Keratinocyte (primary cell): ENCODE data around the gene GPX4. TPM values are rescaled to one million over a fixed set of nuclear protein-coding genes. Genes with fewer than 3 reads are reported as not detected.

ENCODE experiments used
- DNase-seq: peaks from one replicate; pipeline ENCODE4 v3.0.0-alpha.2; 2011; ENCODE audit warnings: low read depth, missing footprints, low spot score
- FAIRE-seq: peaks from 2 replicates; lab custom pipeline; 2011; peaks lifted over from hg19 to GRCh38; lab: Jason Lieb, UNC
- H2AFZ ChIP-seq: 2 replicates; pipeline ENCODE4 v1.6.0; 2012; ENCODE audit warnings: low read length, control low read depth, inconsistent platforms; ENCODE audit not compliant: control insufficient read depth
- H3K27ac ChIP-seq: 2 replicates; pipeline ENCODE4 v1.5.1; 2011; ENCODE audit warnings: low read length; ENCODE audit not compliant: control insufficient read depth, insufficient read depth
- H3K27me3 ChIP-seq: 3 replicates; pipeline ENCODE4 v1.6.0; 2011; ENCODE audit warnings: low read length; ENCODE audit not compliant: control insufficient read depth, insufficient read depth; ENCODE audit errors: extremely low read depth
- H3K36me3 ChIP-seq, 2 experiments: 2 replicates in 1 of 2; 3 replicates in 1 of 2; pipeline ENCODE4 v1.5.1; 2011; ENCODE audit warnings: low read length in 2 of 2, mild to moderate bottlenecking in 1 of 2; ENCODE audit not compliant: control insufficient read depth in 2 of 2, insufficient read depth in 2 of 2; ENCODE audit errors: extremely low read depth in 1 of 2
- H3K4me1 ChIP-seq: 3 replicates; pipeline ENCODE4 v1.5.1; 2011; ENCODE audit warnings: low read length; ENCODE audit not compliant: control insufficient read depth, insufficient read depth; ENCODE audit errors: extremely low read depth
- H3K4me2 ChIP-seq: 3 replicates; pipeline ENCODE4 v1.6.0; 2011; ENCODE audit warnings: low read depth, low read length; ENCODE audit not compliant: control insufficient read depth, insufficient read depth; ENCODE audit errors: extremely low read depth
- H3K4me3 ChIP-seq, 3 experiments: fragments of 200-600 bp in 1 of 3; sonication (generic) in 1 of 3; 2 replicates in 2 of 3; 3 replicates in 1 of 3; pipeline ENCODE4 v1.5.1; 2011 to 2016; ENCODE audit warnings: low read length in 3 of 3, mild to moderate bottlenecking in 3 of 3, control low read depth in 2 of 3, inconsistent platforms in 1 of 3, low read depth in 1 of 3, mixed read lengths in 1 of 3, mixed run types in 1 of 3, moderate library complexity in 1 of 3; ENCODE audit not compliant: control insufficient read depth in 2 of 3, insufficient read depth in 2 of 3; ENCODE audit errors: extremely low read depth in 1 of 3
- H3K79me2 ChIP-seq: 2 replicates; pipeline ENCODE4 v1.6.0; 2012; ENCODE audit warnings: low read length; ENCODE audit not compliant: control insufficient read depth, insufficient read depth
- H3K9ac ChIP-seq: 3 replicates; pipeline ENCODE4 v1.6.0; 2011; ENCODE audit warnings: low read length; ENCODE audit not compliant: control insufficient read depth, insufficient read depth; ENCODE audit errors: extremely low read depth
- H3K9me1 ChIP-seq: 3 replicates; pipeline ENCODE4 v1.6.0; 2011; ENCODE audit warnings: low read length; ENCODE audit not compliant: control insufficient read depth, insufficient read depth; ENCODE audit errors: extremely low read depth
- H3K9me3 ChIP-seq: 2 replicates; pipeline ENCODE4 v1.5.1; 2012; ENCODE audit warnings: low read depth, low read length; ENCODE audit not compliant: control insufficient read depth
- H4K20me1 ChIP-seq: 3 replicates; pipeline ENCODE4 v1.6.0; 2011; ENCODE audit warnings: low read length; ENCODE audit not compliant: control insufficient read depth, insufficient read depth; ENCODE audit errors: extremely low read depth
- CTCF ChIP-seq, 3 experiments: IDR thresholded peaks in 1 of 3; conservative IDR thresholded peaks in 1 of 3; optimal IDR thresholded peaks in 1 of 3; 2 replicates in 2 of 3; 3 replicates in 1 of 3; pipeline versions ENCODE3 to v1.5.1; 2011; ENCODE audit warnings: low read length in 3 of 3, mild to moderate bottlenecking in 3 of 3, moderate library complexity in 2 of 3, control low read depth in 1 of 3, inconsistent platforms in 1 of 3; ENCODE audit not compliant: insufficient read depth in 2 of 3; ENCODE audit errors: extremely low read depth in 1 of 3
- EZH2 ChIP-seq: IDR thresholded peaks from one replicate; pipeline ENCODE4 v1.6.1; 2012; ENCODE audit warnings: inconsistent platforms, mild to moderate bottlenecking, low read length, moderate library complexity
- dilution Hi-C: fragments of 300-500 bp; cut with MboI; formaldehyde crosslinking; loops from one replicate; pipeline ENCODE4 v1.7.0; 2020; ENCODE audit warnings: low sequenced_read_pairs; ENCODE audit not compliant: extremely low pct_ligation_motif_present
- polyA plus RNA-seq, 5 experiments: library from polyadenylated mRNA; depleted of rRNA in 3 of 5; stranded (reverse) in 3 of 5; stranded (forward) in 1 of 5; unstranded in 1 of 5; fragments of >200 nt; gene quantifications; 1 replicate in 1 of 5; 2 replicates in 3 of 5; 3 replicates in 1 of 5; pipeline versions ENCODE4 v1.2.1 to v1.2.3, GENCODE V29; 2011 to 2012; ENCODE audit warnings: missing spikeins in 2 of 5, low read depth in 1 of 5, low replicate concordance in 1 of 5

Gene GPX4
- polyA plus RNA-seq, 1 donor (not counting 4 experiments of a cell fraction or from before 2014, with no cell fraction given), result 193 TPM

- H3K27me3 ChIP-seq, result peaks cover 20% of the 10 kb centered on the region
- TF ChIP-seq CTCF (optimal IDR thresholded peaks at IDR 0.05 in 1 of 3, IDR thresholded peaks at IDR 0.05 in 1 of 3, conservative IDR thresholded peaks at IDR 0.05 in 1 of 3; ENCODE audit: extremely low read depth in 1 of 3, insufficient read depth in 2 of 3, low read length in 3 of 3), result peak in 1 of 3 experiments; percentile 25
- TF ChIP-seq EZH2, result no peak
- no peak overlapping the region for H3K4me3 ChIP-seq
- DNase-seq, result no peak
- no peaks in the 10 kb centered on the region for H3K9me1 ChIP-seq
- peak overlapping the region; percentile 16 for H3K4me2 ChIP-seq
- H3K36me3 ChIP-seq, result no peaks in the 10 kb centered on the region
- no peaks in the 10 kb centered on the region for H3K79me2 ChIP-seq
- H3K4me1 ChIP-seq, result peaks cover 21% of the 10 kb centered on the region
- FAIRE-seq, result no peak
- no peak overlapping the region for H3K27ac ChIP-seq
- no peaks in the 10 kb centered on the region for H3K9me3 ChIP-seq
- H4K20me1 ChIP-seq, result no peaks in the 10 kb centered on the region
- H2AFZ ChIP-seq, result no peak overlapping the region
- dilution Hi-C loops, result no loop called here
- no peak overlapping the region for H3K9ac ChIP-seq
These were observed 33.2 kb upstream of the GPX4 start for GRCh38 chr19:1070576-1070930.

GRCh38 chr19:1070931-1071791 is 32.6 kb upstream of the GPX4 start:
- Histone ChIP-seq H3K79me2 (no peaks in the 10 kb centered on the region), H3K4me3 (no peak overlapping the region), H3K9ac (no peak overlapping the region), H3K27ac (no peak overlapping the region), H3K9me3 (no peaks in the 10 kb centered on the region), H4K20me1 (no peaks in the 10 kb centered on the region), H3K9me1 (no peaks in the 10 kb centered on the region), H3K27me3 (peaks cover 20% of the 10 kb centered on the region), H2AFZ (no peak overlapping the region), H3K36me3 (no peaks in the 10 kb centered on the region), H3K4me2 (peak overlapping the region; percentile 54), H3K4me1 (peaks cover 18% of the 10 kb centered on the region)
- dilution Hi-C loops, result no loop called here
- FAIRE-seq, result no peak
- no peak for DNase-seq
- peak; percentile 47 for TF ChIP-seq EZH2
- no peak for TF ChIP-seq CTCF (optimal IDR thresholded peaks at IDR 0.05 in 1 of 3, IDR thresholded peaks at IDR 0.05 in 1 of 3, conservative IDR thresholded peaks at IDR 0.05 in 1 of 3; ENCODE audit: extremely low read depth in 1 of 3, insufficient read depth in 2 of 3, low read length in 3 of 3)
